GM15510 (cell line): ENCODE data around the gene GDF9.
A peak's percentile ranks its signal among the peaks of the same experiment; 100 is the strongest.

ENCODE experiments used
- POLR2A ChIP-seq: IDR thresholded peaks from 3 replicates; pipeline ENCODE4 v1.6.1; 2011; ENCODE audit warnings: borderline replicate concordance; ENCODE audit not compliant: insufficient read length; ENCODE audit errors: extremely low read depth

GDF9 gene, protein sequence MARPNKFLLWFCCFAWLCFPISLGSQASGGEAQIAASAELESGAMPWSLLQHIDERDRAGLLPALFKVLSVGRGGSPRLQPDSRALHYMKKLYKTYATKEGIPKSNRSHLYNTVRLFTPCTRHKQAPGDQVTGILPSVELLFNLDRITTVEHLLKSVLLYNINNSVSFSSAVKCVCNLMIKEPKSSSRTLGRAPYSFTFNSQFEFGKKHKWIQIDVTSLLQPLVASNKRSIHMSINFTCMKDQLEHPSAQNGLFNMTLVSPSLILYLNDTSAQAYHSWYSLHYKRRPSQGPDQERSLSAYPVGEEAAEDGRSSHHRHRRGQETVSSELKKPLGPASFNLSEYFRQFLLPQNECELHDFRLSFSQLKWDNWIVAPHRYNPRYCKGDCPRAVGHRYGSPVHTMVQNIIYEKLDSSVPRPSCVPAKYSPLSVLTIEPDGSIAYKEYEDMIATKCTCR

DNA sequence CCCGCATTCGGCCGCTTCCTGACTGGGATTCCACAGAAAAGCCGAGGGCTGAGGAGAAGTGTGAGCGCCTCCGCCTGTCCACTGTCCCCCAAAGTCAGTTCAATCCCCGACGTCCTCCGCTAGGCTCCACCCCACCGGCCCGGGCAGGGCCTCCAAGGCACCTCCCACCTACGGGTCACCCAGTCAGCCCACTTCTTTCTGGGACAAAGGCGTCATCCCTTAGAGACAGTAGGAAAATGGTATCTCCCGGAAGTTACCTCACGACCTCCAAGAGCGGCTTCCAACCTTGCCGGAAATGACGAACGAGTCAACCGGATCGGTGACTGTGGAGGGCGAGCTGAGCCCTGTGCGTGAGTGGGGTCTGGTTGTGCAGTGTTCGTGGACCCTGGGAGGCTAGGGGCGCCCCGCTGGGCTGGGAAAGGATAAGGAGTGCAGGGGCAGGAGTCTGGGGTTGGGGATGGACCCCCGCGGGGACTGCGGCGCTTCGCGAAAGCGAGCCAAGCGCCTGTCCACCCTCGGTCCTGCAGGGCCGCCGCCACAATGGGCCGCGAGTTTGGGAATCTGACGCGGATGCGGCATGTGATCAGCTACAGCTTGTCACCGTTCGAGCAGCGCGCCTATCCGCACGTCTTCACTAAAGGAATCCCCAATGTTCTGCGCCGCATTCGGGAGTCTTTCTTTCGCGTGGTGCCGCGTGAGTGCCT lies at the start of gene GDF9, which contains the start of gene UQCRQ:
Gene GDF9 (minus strand): TSS at position 128 of the 704 bp plus-strand sequence. CDS start 1,936 bp downstream, outside the sequence.
Gene UQCRQ (plus strand): TSS at position 301 of the 704 bp plus-strand sequence. CDS start 240 bp downstream, at position 541.
- TF ChIP-seq POLR2A = peak; percentile 96

DNA sequence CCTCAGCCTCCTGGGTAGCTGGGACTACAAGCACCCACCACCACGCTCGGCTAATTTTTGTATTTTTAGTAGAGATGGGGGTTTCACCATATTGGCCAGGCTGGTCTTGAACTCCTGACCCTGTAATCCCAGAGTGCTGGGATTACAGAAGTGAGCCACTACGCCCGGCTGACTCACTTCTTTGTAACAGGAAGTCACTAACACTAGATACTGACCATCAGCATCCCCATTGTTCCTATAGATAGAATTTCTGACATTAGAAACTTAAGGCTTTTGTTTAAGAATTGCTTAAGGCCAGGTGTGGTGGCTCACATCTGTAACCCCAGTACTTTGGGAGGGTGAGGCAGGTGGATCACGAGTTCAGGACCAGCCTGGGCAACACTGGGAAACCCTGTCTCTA lies 49.4 kb upstream of the GDF9 start:
- TF ChIP-seq POLR2A = no peak

DNA sequence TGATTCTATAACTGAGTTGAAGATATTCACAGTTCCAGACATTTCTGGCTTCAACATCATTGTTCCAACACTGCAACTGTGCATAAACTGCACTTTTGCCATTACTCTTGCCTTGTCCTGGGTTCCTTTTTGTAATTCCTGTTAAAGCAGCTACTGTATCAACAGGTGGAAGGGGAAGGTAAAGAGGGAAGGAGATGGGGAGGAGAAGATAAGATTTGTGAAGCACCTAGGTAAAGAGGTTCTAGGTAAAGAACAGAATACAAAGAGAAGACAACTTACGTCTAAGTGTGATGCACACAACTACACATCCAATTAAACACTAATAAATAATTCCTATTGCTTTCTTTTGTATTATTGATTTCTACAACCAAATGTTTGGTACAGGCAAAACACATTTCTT lies 43.4 kb upstream of the GDF9 start:
- no peak for TF ChIP-seq POLR2A

DNA sequence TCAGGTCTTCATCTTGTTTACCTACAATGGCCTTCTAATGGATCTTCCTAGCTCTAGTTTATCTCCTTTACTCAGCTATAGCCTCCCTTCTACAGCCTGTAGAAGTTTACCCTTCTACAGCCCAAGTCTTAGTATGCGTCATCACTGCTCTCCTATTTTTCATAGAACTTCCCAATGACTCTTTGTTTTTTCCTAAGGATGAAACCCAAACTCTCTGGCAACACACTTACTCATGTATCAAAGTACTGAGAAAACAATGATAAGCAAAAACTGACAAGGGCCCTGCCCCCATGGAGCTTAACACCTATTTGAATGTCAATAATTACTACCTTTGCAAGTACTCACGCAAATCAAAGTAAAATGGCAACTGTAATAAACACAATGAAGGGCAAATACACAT lies 40.9 kb upstream of the GDF9 start:
- no peak for TF ChIP-seq POLR2A

DNA sequence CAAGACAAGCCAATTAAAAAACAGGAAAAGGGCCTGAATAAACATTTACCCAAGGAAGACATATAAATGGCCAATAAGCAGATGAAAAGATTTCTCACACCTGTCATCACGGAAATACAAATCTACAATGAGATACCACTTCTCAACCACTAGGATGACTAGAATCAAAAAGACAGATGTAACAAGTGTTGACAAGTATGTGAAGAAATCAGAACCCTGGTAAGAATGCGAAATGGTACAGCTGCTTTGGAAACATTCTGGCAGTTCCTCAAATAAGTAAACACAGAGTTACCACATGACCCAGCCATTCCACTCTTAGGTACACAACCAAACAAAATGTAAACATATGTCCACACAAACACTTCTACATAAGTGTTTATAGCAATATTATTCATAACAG lies 39.7 kb upstream of the GDF9 start:
- TF ChIP-seq POLR2A = no peak

DNA sequence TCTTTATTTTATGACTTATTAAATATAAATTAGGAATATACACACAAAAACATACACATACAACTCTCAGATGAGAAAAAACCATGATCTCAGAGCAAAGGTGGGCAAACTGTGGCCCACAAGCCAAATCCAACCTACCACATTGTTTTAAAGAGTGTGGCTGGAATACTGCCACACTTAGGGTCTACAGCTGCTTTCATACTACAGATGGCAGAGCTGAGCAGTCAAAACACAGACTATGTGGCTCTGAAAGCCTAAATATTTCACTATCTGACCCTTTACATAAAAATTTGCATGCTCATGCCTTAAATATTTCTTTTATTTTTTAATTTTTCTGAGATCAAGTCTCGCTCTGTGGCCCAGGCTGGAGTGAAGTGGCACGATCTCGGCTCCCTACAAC lies 35.5 kb upstream of the GDF9 start:
- no peak for TF ChIP-seq POLR2A

DNA sequence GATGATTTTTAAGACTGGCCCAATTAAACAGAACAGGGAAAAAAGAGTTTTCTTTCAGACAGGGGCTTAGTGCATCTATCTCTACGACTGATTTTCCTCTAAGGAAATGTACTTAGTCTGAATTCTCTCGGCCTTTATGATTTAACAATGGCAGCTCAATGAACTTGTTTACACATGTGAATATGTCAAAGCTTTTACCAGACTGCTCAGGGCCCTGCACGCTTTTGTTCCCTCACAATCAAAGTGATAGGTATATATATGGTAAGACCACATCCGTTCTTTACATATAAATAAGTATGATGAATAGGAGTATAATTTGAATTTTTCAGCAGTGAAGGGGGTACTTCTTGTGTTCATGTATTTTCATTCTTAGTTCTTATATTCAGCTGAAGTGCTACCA lies 34.8 kb upstream of the GDF9 start:
- no peak for TF ChIP-seq POLR2A

DNA sequence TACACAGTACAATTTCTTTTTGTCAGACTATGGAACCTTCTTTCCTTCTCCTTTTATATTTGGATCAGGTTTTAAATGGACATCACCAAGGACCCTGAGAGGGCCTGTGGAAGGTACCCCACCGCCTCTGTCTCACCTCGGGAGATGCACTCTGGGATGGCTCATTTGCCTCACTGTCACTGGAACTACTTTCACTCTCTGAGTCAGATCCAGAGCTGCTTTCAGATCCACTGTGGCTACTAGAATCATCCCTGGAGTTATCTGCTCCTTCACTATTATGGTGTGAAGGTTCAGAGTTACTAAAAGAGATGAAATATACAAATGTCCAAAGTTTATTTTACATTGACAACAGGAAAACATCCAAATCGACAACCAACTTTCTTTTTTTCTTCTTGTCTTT lies 31.8 kb upstream of the GDF9 start:
- TF ChIP-seq POLR2A = no peak

DNA sequence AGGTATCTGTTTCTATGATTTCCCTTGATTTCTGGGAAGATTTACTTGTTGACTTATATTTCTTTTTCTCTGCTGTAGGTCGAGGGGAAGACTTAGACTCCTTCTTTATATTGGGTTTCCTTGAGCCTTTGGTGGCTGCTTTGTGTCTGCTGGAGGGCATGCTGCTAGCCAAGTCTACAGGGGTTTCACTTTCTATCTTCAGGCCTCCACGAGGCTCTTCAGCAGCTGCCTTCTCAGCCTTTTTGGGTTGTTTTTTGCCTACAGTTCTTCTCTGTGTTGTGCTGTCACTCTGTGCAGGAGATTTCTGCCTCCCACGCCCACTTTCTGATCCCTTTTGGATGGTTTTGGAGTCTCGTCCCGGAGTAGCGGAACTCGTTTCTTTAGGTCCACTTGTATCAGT lies 30.4 kb upstream of the GDF9 start:
- no peak for TF ChIP-seq POLR2A

DNA sequence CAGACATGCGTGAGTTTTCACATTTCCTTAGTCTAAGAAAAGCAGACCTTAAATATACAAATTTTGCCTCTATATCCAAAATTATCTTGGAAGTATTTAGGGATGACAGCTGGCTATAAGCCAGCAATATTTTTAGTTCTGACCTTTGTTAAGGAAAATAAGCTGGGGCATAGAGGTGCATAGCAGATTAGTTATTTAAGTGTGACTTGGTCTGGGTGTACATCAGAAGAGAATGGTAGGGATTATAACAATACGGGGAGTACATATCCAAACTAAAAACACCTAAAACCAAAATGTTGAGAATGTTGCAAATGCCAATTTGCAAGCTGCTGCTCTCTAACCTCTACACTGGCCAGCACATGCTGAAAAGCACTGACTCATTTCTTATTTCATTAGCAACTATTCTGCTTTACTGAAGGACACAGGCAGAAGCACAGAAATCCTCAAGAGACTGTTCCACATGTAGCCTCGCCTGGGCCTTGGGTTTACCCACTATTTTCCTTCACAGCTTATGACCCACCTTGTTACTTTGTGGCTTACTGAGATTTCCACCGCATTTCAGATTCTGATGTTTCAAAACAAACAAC lies 29.5 kb upstream of the GDF9 start:
- TF ChIP-seq POLR2A = no peak

DNA sequence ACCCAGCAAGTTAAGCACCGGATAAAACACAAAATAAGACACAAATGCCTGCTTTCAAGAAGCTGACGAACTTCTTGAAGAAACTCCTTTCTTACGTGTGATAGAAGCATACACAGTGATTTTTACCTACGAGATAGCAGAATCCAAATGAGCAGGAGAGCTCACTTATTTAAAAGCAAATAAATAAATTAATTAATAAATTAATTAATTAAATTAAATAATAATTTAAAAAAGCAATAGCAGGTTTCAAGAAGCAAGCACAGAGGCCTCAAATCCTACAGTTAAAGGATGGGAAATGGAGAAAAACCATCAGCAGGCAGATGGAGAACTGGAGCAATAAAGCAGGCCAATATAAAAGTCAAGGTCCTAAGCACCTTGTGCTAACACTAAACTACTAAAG lies 24.5 kb upstream of the GDF9 start:
- no peak for TF ChIP-seq POLR2A

DNA sequence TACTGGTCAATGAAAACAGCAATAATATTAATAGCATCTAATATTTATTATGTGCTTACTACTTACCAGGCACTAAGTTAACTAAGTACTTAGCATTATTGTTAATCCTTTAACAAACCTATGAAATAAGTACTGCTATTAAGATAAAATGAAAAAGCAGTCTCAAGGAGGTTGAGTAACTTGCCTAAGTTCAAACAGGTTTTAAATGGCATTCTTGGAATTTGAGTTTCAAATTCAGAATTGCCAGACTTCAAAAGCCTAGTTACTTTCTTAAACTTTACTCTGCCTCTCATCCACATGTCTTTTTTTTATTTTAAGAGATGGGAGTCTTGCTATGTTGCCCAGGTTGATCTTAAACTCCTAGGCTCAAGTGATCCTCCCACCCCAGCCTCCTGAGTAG lies 23.2 kb upstream of the GDF9 start:
- no peak for TF ChIP-seq POLR2A

DNA sequence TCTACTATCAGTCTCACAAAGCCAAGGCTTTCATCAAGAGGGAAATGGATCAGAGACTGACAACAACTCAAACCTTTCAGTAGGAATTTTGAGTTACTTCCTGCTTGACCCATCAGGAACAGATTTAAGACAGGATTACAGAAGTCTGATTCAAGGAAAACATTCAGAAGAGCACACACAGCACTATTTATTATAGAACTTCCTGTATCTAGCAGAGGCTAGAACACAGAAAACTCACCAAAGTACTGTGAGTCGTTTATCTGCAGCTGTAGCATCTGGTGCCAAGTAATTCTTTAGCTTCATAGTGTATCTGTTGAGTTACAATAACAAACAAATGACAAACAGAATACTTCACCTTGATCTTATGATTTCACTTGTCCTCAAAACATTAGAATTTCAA lies 21.0 kb upstream of the GDF9 start:
- TF ChIP-seq POLR2A = no peak

DNA sequence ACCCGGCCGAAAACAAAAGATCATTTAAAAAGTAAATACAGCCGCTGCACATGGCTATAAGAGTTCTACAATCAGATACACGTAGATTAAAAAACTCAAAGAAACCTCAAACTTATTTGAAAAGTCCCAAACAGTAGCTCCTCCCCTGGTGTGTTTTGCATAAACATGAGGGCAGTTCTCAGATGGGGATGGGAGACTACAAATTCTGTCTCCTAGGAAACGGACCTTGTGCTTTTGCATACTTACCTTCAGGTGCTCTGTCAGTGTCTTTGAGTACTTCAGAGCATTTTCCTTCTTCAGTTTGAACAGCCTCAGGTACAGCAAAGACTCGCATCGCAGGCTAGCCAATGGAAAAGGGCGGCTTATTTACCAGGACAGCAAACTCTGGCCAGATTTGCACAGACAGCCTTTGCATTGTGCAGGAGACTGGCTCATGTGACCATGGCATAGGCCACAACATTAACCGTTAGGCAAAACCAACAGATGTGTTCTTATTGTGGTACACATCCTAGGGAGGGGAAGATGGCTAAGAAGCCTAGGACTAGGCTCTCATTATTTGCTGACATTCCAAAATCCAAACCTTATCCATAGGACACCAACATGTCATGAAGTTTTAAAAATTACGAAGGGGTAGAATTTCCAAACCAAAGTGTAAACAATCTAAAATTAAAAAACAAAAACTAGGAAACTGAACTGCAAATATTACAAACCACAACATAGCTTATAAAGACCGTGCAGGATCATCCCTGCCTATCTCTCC lies 20.0 kb upstream of the GDF9 start:
- TF ChIP-seq POLR2A = no peak

DNA sequence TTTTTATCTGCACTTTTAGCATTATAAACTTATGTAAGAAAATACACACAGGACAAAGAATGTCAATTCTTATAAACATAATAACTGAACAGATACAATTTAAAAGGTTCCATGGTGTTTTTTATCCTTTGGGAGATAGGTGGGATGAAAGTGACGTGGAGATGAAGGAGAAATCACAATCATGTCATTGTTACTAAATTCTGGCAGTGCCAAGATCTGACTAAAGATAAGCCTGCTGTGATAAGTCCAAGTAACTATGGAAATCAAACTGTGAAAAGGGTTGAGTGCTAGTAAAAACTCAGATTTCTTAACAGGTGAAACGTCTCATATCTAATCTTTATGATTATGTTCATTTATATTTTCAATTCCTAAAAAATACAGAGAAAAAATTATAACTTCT lies 18.3 kb upstream of the GDF9 start:
- no peak for TF ChIP-seq POLR2A
